ENCODE measurements around the gene MSTN. TPM values are rescaled to one million over a fixed set of nuclear protein-coding genes. Genes with fewer than 3 reads are reported as not detected.

MSTN gene
- total and polyA plus RNA-seq, 2 donors: 0.19 to 1.1 TPM

DNA sequence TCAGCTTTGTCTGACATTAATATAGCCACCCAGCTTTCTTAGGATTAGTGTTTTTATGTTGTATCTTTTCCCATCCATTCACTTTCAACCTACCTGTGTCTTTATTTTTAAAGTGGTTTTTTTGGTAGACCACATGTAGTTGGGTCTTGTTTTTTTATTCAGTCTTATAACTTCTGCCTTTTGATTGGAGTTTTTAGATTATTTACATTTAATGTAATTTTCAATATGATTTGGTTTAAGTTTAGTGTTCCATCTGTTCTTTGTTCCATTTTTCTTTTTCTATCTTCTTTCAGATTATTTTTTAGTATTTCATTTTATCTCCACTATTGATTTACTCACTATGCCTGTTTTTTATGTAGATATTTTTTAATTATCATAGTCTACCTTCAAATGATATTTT, 13.1 kb upstream of the MSTN start:
- Histone ChIP-seq H3K36me3 (ENCODE audit: control insufficient read depth in 2 of 2, insufficient read depth in 2 of 2, low read length in 1 of 2) (no peaks in the 10 kb centered on the region), H3K9me3 (ENCODE audit: control insufficient read depth in 2 of 2, insufficient read depth in 1 of 2, low read length in 1 of 2) (no peaks in the 10 kb centered on the region), H3K4me3 (ENCODE audit: low read length in 2 of 2) (no peak overlapping the region), H3K27me3 (ENCODE audit: control insufficient read depth in 2 of 2, insufficient read depth in 1 of 2, low read length in 1 of 2) (no peaks in the 10 kb centered on the region), H3K27ac (ENCODE audit: low read depth in 1 of 2, low read length in 1 of 2) (no peak overlapping the region), H3K4me1 (ENCODE audit: control insufficient read depth in 2 of 2, insufficient read depth in 2 of 2, low read length in 2 of 2) (no peaks in the 10 kb centered on the region)
- no peak for DNase-seq (ENCODE audit: low read depth in 6 of 9, low spot score in 9 of 9)

- WGBS: 66% methylated on average over 3 of the region's 3 CpGs
- H3K4me3 ChIP-seq (ENCODE audit: low read length in 2 of 2): no peak overlapping the region
- no peaks in the 10 kb centered on the region for H3K36me3 ChIP-seq (ENCODE audit: control insufficient read depth in 2 of 2, insufficient read depth in 2 of 2, low read length in 1 of 2)
- no peak overlapping the region for H3K27ac ChIP-seq (ENCODE audit: low read depth in 1 of 2, low read length in 1 of 2)
- no peaks in the 10 kb centered on the region for H3K27me3 ChIP-seq (ENCODE audit: control insufficient read depth in 2 of 2, insufficient read depth in 1 of 2, low read length in 1 of 2)
- H3K4me1 ChIP-seq (ENCODE audit: control insufficient read depth in 2 of 2, insufficient read depth in 2 of 2, low read length in 2 of 2): no peaks in the 10 kb centered on the region
- H3K9me3 ChIP-seq (ENCODE audit: control insufficient read depth in 2 of 2, insufficient read depth in 1 of 2, low read length in 1 of 2): no peaks in the 10 kb centered on the region
- DNase-seq (ENCODE audit: low read depth in 6 of 9, low spot score in 9 of 9): peak; percentile 3 to 72 (median 23)
Observed at GRCh38 chr2:190069936-190070696, 7.6 kb upstream of the MSTN start.

GRCh38 chr2:190068764-190069163, 6.2 kb upstream of the MSTN start:
- no peak for DNase-seq (ENCODE audit: low read depth in 6 of 9, low spot score in 9 of 9)
- 82% methylated on average over 1 of the region's 1 CpG for WGBS
- H3K27ac ChIP-seq (ENCODE audit: low read depth in 1 of 2, low read length in 1 of 2): no peak overlapping the region
- no peaks in the 10 kb centered on the region for H3K4me1 ChIP-seq (ENCODE audit: control insufficient read depth in 2 of 2, insufficient read depth in 2 of 2, low read length in 2 of 2)
- no peaks in the 10 kb centered on the region for H3K36me3 ChIP-seq (ENCODE audit: control insufficient read depth in 2 of 2, insufficient read depth in 2 of 2, low read length in 1 of 2)
- H3K27me3 ChIP-seq (ENCODE audit: control insufficient read depth in 2 of 2, insufficient read depth in 1 of 2, low read length in 1 of 2): no peaks in the 10 kb centered on the region
- H3K9me3 ChIP-seq (ENCODE audit: control insufficient read depth in 2 of 2, insufficient read depth in 1 of 2, low read length in 1 of 2): no peaks in the 10 kb centered on the region
- H3K4me3 ChIP-seq (ENCODE audit: low read length in 2 of 2): no peak overlapping the region

DNA sequence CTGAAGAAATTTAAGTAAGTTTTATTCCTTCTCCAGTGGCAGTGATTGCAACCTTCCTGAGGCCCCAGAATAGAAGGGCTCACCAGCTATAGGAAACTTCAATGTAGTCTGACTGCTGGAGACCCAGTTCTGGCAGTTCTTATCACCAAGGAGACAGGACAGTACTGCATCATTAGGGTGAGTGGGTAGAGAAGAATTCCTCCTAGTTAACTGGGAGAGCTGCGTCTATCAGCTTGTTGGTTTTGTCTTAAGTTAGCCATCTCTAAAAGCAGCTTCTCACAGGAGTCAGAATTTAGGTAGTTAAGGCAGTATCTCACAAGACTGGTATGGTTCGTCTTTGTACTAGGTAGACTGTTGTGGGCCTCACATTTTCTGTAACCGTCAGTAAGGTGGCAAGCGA, 3.3 kb upstream of the MSTN start:
- Histone ChIP-seq H3K27me3 (ENCODE audit: control insufficient read depth in 2 of 2, insufficient read depth in 1 of 2, low read length in 1 of 2) (no peaks in the 10 kb centered on the region), H3K4me1 (ENCODE audit: control insufficient read depth in 2 of 2, insufficient read depth in 2 of 2, low read length in 2 of 2) (no peaks in the 10 kb centered on the region), H3K9me3 (ENCODE audit: control insufficient read depth in 2 of 2, insufficient read depth in 1 of 2, low read length in 1 of 2) (no peaks in the 10 kb centered on the region), H3K36me3 (ENCODE audit: control insufficient read depth in 2 of 2, insufficient read depth in 2 of 2, low read length in 1 of 2) (no peaks in the 10 kb centered on the region), H3K27ac (ENCODE audit: low read depth in 1 of 2, low read length in 1 of 2) (no peak overlapping the region), H3K4me3 (ENCODE audit: low read length in 2 of 2) (no peak overlapping the region)
- WGBS: 99% methylated on average over 4 of the region's 4 CpGs
- no peak for DNase-seq (ENCODE audit: low read depth in 6 of 9, low spot score in 9 of 9)

- Histone ChIP-seq H3K4me3 (ENCODE audit: low read length in 2 of 2) (no peak overlapping the region), H3K27ac (ENCODE audit: low read depth in 1 of 2, low read length in 1 of 2) (no peak overlapping the region), H3K27me3 (ENCODE audit: control insufficient read depth in 2 of 2, insufficient read depth in 1 of 2, low read length in 1 of 2) (no peaks in the 10 kb centered on the region), H3K36me3 (ENCODE audit: control insufficient read depth in 2 of 2, insufficient read depth in 2 of 2, low read length in 1 of 2) (no peaks in the 10 kb centered on the region), H3K9me3 (ENCODE audit: control insufficient read depth in 2 of 2, insufficient read depth in 1 of 2, low read length in 1 of 2) (no peaks in the 10 kb centered on the region), H3K4me1 (ENCODE audit: control insufficient read depth in 2 of 2, insufficient read depth in 2 of 2, low read length in 2 of 2) (no peaks in the 10 kb centered on the region)
- WGBS: 93% methylated on average over 2 of the region's 2 CpGs
- DNase-seq (ENCODE audit: low read depth in 6 of 9, low spot score in 9 of 9): no peak
Observed at GRCh38 chr2:190063624-190064023, 1.1 kb upstream of the MSTN start.

DNA sequence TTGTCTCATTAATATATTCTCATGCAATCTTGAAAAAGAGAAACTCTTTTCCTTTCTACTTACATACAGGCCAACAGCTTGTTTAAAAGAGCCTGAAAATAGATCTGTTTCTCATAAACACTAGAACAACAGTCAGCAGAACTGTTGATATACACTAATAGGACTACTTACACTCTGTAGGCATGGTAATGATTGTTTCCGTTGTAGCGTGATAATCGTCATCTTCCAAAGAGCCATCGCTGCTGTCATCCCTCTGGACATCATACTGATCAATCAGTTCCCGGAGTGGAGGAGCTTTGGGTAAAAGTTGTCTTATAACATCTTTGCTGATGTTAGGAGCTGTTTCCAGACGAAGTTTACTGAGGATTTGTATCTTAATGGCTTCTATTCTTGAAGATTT, 476 bp downstream of the MSTN start:
- H3K36me3 ChIP-seq (ENCODE audit: control insufficient read depth in 2 of 2, insufficient read depth in 2 of 2, low read length in 1 of 2): no peaks in the 10 kb centered on the region
- no peaks in the 10 kb centered on the region for H3K9me3 ChIP-seq (ENCODE audit: control insufficient read depth in 2 of 2, insufficient read depth in 1 of 2, low read length in 1 of 2)
- H3K27ac ChIP-seq (ENCODE audit: low read depth in 1 of 2, low read length in 1 of 2): no peak overlapping the region
- H3K4me1 ChIP-seq (ENCODE audit: control insufficient read depth in 2 of 2, insufficient read depth in 2 of 2, low read length in 2 of 2): no peaks in the 10 kb centered on the region
- H3K4me3 ChIP-seq (ENCODE audit: low read length in 2 of 2): no peak overlapping the region
- DNase-seq (ENCODE audit: low read depth in 6 of 9, low spot score in 9 of 9): no peak
- H3K27me3 ChIP-seq (ENCODE audit: control insufficient read depth in 2 of 2, insufficient read depth in 1 of 2, low read length in 1 of 2): no peaks in the 10 kb centered on the region
- WGBS: 96% methylated on average over 6 of the region's 6 CpGs

DNA sequence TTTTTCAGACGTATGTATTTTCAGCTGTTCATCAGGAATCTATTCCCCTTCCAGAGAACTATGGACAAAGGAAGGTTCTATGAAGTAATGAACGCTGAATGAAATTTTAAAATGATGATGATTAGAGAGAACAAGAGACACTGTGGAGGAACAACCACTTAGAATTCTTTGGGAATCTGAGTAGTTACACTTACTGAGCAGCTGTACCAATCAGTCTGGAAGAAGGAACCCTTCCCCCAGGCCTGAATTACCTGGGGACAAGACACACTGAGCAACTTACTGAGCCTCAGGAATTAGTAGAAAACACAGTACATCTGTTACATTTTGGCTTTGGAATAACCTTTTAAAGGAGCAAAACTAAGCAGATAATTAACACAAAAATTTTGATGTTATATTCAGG, 1.9 kb downstream of the MSTN start:
- DNase-seq (ENCODE audit: low read depth in 6 of 9, low spot score in 9 of 9): no peak
- Histone ChIP-seq H3K27me3 (ENCODE audit: control insufficient read depth in 2 of 2, insufficient read depth in 1 of 2, low read length in 1 of 2) (no peaks in the 10 kb centered on the region), H3K36me3 (ENCODE audit: control insufficient read depth in 2 of 2, insufficient read depth in 2 of 2, low read length in 1 of 2) (no peaks in the 10 kb centered on the region), H3K4me1 (ENCODE audit: control insufficient read depth in 2 of 2, insufficient read depth in 2 of 2, low read length in 2 of 2) (no peaks in the 10 kb centered on the region), H3K27ac (ENCODE audit: low read depth in 1 of 2, low read length in 1 of 2) (no peak overlapping the region), H3K9me3 (ENCODE audit: control insufficient read depth in 2 of 2, insufficient read depth in 1 of 2, low read length in 1 of 2) (no peaks in the 10 kb centered on the region), H3K4me3 (ENCODE audit: low read length in 2 of 2) (no peak overlapping the region)
- WGBS: 96% methylated on average over 2 of the region's 2 CpGs

DNA sequence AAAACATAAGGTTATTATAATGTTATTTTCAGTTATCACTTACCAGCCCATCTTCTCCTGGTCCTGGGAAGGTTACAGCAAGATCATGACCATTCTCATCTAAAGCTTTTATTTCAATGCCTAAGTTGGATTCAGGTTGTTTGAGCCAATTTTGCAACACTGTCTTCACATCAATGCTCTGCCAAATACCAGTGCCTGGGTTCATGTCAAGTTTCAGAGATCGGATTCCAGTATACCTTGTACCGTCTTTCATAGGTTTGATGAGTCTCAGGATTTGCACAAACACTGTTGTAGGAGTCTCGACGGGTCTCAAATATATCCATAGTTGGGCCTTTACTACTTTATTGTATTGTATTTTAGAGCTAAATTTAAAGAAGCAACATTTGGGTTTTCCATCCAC, 2.5 kb downstream of the MSTN start:
- WGBS: 93% methylated on average over 4 of the region's 4 CpGs
- H3K27me3 ChIP-seq (ENCODE audit: control insufficient read depth in 2 of 2, insufficient read depth in 1 of 2, low read length in 1 of 2): no peaks in the 10 kb centered on the region
- no peak overlapping the region for H3K4me3 ChIP-seq (ENCODE audit: low read length in 2 of 2)
- no peaks in the 10 kb centered on the region for H3K4me1 ChIP-seq (ENCODE audit: control insufficient read depth in 2 of 2, insufficient read depth in 2 of 2, low read length in 2 of 2)
- H3K9me3 ChIP-seq (ENCODE audit: control insufficient read depth in 2 of 2, insufficient read depth in 1 of 2, low read length in 1 of 2): no peaks in the 10 kb centered on the region
- no peak overlapping the region for H3K27ac ChIP-seq (ENCODE audit: low read depth in 1 of 2, low read length in 1 of 2)
- no peak for DNase-seq (ENCODE audit: low read depth in 6 of 9, low spot score in 9 of 9)
- no peaks in the 10 kb centered on the region for H3K36me3 ChIP-seq (ENCODE audit: control insufficient read depth in 2 of 2, insufficient read depth in 2 of 2, low read length in 1 of 2)

DNA sequence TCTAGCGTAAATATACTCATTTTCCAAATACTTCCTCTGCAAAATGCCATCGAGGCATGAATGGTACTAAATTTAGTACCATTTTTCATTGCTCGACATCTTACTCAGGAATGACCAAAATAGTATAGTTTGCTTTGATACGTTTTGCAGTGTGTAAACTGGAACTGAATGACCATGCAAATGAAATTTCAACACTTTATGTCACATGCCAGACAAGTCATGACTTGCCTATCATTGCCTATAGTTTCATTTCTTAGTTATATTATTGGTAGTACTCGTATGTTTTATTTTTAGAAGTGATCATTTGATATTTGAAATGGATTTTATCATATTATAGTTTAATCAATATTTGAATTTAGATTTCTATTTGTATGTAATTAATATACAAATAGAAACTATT, 9.1 kb downstream of the MSTN start:
- H3K36me3 ChIP-seq (ENCODE audit: control insufficient read depth in 2 of 2, insufficient read depth in 2 of 2, low read length in 1 of 2): no peaks in the 10 kb centered on the region
- no peaks in the 10 kb centered on the region for H3K9me3 ChIP-seq (ENCODE audit: control insufficient read depth in 2 of 2, insufficient read depth in 1 of 2, low read length in 1 of 2)
- H3K27me3 ChIP-seq (ENCODE audit: control insufficient read depth in 2 of 2, insufficient read depth in 1 of 2, low read length in 1 of 2): no peaks in the 10 kb centered on the region
- H3K4me3 ChIP-seq (ENCODE audit: low read length in 2 of 2): no peak overlapping the region
- no peaks in the 10 kb centered on the region for H3K4me1 ChIP-seq (ENCODE audit: control insufficient read depth in 2 of 2, insufficient read depth in 2 of 2, low read length in 2 of 2)
- no peak overlapping the region for H3K27ac ChIP-seq (ENCODE audit: low read depth in 1 of 2, low read length in 1 of 2)
- WGBS: 92% methylated on average over 5 of the region's 5 CpGs
- no peak for DNase-seq (ENCODE audit: low read depth in 6 of 9, low spot score in 9 of 9)
